Body of pancreas (tissue), 4 donors: ENCODE measurements around the gene C19orf33. TPM values are rescaled to one million over a fixed set of nuclear protein-coding genes. Genes with fewer than 3 reads are reported as not detected.
"Not testable (repeated sequence)": the region's sequence is repeated elsewhere in the genome, so short reads cannot be mapped to it uniquely, and the experiment has no call there.

Source experiments
- ATAC-seq: fragments of 150-250 bp; one replicate; pipeline ENCODE4 v1.9.1; 2016
- DNase-seq, 4 donors: peaks; one replicate each; pipeline ENCODE4 v3.0.0-alpha.2; 2019
- H3K27ac ChIP-seq, 4 donors: fragments of 200-600 bp; sonication (generic); 1 replicate in 3 of 4; 2 replicates in 1 of 4; pipeline versions ENCODE4 v1.5.1 to v1.6.1; 2016 to 2019; ENCODE audit warnings: mild to moderate bottlenecking in 1 of 4, mixed read lengths in 1 of 4, moderate library complexity in 1 of 4
- H3K27me3 ChIP-seq, 2 donors: fragments of 200-600 bp; sonication (generic); one replicate each; pipeline ENCODE4 v1.6.0; 2016; ENCODE audit warnings: mild to moderate bottlenecking in 1 of 2
- H3K36me3 ChIP-seq, 2 donors: fragments of 200-600 bp; sonication (generic); replicated peaks in 1 of 2; 2 replicates each; pipeline ENCODE4 v1.5.1; 2016; ENCODE audit warnings: low read depth in 2 of 2; ENCODE audit not compliant: insufficient read depth in 1 of 2
- H3K4me1 ChIP-seq: fragments of 200-600 bp; sonication (generic); one replicate; pipeline ENCODE4 v1.6.0; 2016
- H3K4me3 ChIP-seq, 2 donors: fragments of 200-600 bp; sonication (generic); 1 replicate in 1 of 2; 2 replicates in 1 of 2; pipeline ENCODE4 v1.5.1; 2016 to 2019
- H3K9me3 ChIP-seq, 3 donors: fragments of 200-600 bp; sonication (generic); 1 replicate in 2 of 3; 2 replicates in 1 of 3; pipeline ENCODE4 v1.5.1; 2016
- POLR2A ChIP-seq, 3 donors: fragments of 450-650 bp; IDR thresholded peaks; one replicate each; pipeline ENCODE4 v1.6.1; 2016; ENCODE audit warnings: antibody characterized with exemption in 3 of 3, mild to moderate bottlenecking in 2 of 3
- WGBS, 2 donors: methylation state at CpG; one replicate each; pipeline ENCODE4 v1.1.5; 2017; 5-methylcytosine and 5-hydroxymethylcytosine counted together
- intact Hi-C: fragments of 100-400 bp; cut with DNase I; formaldehyde crosslinking; loops from one replicate; pipeline ENCODE4 v1.15.1; 2023
- total RNA-seq, 2 donors: library from RNA; depleted of rRNA; stranded (reverse); fragments of >200 nt; gene quantifications; one replicate each; pipeline ENCODE4 v1.1.0, GENCODE V29; 2016
- TF ChIP-seq, protein P1 (sequence below), 7 experiments: fragments of 450-650 bp in 4 of 7; fragments of 200-600 bp in 3 of 7; sonication (generic) in 3 of 7; IDR thresholded peaks; one replicate each; pipeline ENCODE4 v1.5.1; 2016 to 2019; ENCODE audit warnings: antibody characterized with exemption in 7 of 7

Gene C19orf33
- total RNA-seq, 2 donors from 2014 or later: 2.6 TPM; not detected in 1

DNA sequence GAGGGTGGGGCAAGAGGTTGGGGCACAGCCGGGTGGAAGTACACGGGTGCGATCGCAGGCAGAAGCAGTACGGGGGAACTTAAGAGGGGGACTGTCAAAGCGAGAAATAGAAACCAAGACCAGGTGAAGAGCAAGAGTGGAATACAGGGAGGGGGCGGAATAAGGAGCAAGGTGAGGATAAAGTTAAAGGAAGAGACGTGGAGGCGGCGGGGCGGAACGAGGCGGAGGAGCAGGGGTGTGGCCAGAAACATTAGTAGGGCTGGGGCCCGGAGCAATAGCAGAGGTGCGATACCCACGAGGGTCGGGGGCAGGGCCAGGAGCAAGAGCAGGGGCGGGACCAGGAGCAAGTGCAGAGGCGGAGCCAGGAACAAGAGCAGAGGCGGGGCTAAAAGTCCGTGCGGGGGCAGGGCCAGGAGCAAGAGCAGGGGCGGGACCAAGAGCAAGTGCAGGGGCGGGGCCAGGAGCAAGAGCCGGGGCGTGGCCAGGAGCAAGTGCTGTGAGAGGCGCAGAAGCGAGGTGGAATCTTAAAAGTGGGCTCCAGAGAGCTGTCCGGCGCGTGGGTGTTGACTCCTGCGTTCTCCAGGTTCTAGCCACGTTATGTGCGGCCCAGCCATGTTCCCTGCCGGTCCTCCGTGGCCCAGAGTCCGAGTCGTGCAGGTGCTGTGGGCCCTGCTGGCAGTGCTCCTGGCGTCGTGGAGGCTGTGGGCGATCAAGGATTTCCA is 32.7 kb downstream of the C19orf33 start:
- Histone ChIP-seq H3K4me1 (peaks cover 11% of the 10 kb centered on the region), H3K27ac (peak overlapping the region; percentile 68 to 93 (median 90)), H3K36me3 (no peaks in the 10 kb centered on the region), H3K27me3 (no peaks in the 10 kb centered on the region), H3K9me3 (no peaks in the 10 kb centered on the region), H3K4me3 (peak overlapping the region; percentile 51 to 66)
- intact Hi-C loops: loop anchor here (5.0 kb wide), 1 partner anchor 36 kb away; the partner anchor contains the start of gene PSMD8
- DNase-seq: peak; percentile 97 to 99 (median 98)
- TF ChIP-seq, protein P1, sequence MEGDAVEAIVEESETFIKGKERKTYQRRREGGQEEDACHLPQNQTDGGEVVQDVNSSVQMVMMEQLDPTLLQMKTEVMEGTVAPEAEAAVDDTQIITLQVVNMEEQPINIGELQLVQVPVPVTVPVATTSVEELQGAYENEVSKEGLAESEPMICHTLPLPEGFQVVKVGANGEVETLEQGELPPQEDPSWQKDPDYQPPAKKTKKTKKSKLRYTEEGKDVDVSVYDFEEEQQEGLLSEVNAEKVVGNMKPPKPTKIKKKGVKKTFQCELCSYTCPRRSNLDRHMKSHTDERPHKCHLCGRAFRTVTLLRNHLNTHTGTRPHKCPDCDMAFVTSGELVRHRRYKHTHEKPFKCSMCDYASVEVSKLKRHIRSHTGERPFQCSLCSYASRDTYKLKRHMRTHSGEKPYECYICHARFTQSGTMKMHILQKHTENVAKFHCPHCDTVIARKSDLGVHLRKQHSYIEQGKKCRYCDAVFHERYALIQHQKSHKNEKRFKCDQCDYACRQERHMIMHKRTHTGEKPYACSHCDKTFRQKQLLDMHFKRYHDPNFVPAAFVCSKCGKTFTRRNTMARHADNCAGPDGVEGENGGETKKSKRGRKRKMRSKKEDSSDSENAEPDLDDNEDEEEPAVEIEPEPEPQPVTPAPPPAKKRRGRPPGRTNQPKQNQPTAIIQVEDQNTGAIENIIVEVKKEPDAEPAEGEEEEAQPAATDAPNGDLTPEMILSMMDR (IDR thresholded peaks at IDR 0.05): no peak
- peak in 1 of 3 donors; percentile 41 for TF ChIP-seq POLR2A (IDR thresholded peaks at IDR 0.05)
- WGBS, 2 donors: 1 to 2% methylated on average over 38 to 41 of the region's 41 CpGs
- ATAC-seq: peak; percentile 78

DNA sequence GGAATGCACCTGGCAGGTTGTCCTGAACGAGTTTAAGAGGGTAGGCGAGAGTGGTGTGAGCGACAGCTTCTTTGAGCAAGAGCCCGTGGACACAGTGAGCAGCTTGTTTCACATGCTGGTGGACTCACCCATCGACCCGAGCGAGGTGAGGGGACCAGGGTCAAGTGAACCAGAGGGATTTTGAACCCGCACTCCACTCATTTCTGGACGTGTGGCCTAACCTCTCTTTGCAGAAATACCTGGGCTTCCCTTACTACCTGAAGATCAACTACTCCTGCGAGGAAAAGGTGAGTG is 33.3 kb downstream of the C19orf33 start:
- intact Hi-C loops: loop anchor here (5.0 kb wide), 1 partner anchor 35 kb away; the partner anchor contains the start of gene PSMD8
- TF ChIP-seq POLR2A (IDR thresholded peaks at IDR 0.05): no peak
- TF ChIP-seq, protein P1 (IDR thresholded peaks at IDR 0.05): no peak
- 46 to 56% methylated on average over 7 to 10 of the region's 10 CpGs for WGBS, 2 donors
- Histone ChIP-seq H3K27ac (peak overlapping the region; percentile 68 to 93 (median 90)), H3K4me3 (no peak overlapping the region), H3K4me1 (peaks cover 11% of the 10 kb centered on the region), H3K27me3 (no peaks in the 10 kb centered on the region), H3K36me3 (no peaks in the 10 kb centered on the region), H3K9me3 (no peaks in the 10 kb centered on the region)
- ATAC-seq (no peak), DNase-seq (no peak)

DNA sequence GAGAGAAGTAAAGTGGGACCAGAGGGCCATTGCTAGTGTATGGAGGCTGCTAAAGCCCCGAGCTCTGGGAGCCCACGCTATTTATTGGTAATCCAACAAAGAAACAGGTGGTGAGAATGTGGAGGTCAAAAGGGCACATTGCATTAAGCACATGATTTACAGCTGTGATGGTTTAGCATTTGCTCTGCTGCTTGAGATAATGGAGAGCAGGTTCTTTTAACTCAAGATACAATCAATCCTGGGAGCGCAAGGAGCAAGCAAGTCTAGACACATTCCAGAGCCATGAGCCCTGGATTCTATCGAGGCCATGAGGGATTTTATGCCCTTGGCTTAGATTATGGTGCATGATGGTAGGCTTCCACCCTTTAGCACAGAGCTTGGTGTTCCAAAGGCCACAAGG is 35.0 kb downstream of the C19orf33 start:
- intact Hi-C loops: loop anchor here (5.0 kb wide), 1 partner anchor 33 kb away; the partner anchor contains the start of gene PSMD8
- not testable (repeated sequence) for ATAC-seq, H3K4me3 ChIP-seq, H3K36me3 ChIP-seq, H3K27ac ChIP-seq, H3K9me3 ChIP-seq, DNase-seq, H3K27me3 ChIP-seq
- peaks cover 11% of the 10 kb centered on the region for H3K4me1 ChIP-seq
- 48 to 74% methylated on average over 2 to 4 of the region's 4 CpGs for WGBS, 2 donors

DNA sequence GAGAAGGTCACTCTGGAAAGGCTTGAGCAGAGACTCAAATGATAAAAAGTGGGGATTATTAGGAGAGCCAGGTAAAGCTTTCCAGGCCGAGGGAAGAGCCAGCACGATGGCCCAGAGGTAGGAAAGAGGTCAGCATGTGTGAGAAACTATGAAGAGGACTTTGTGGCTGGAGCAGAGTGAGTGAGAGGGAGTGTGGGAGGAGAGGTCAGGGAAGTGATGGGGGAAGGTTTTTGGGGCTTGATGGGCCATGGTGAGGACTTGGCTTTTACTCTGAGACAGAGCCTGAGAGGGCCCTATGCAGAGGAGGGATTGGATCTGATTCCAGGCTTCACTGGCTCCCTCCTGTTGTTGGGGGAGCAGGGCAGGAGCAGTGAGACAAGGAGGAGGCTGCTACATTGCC is 36.9 kb downstream of the C19orf33 start:
- TF ChIP-seq, protein P1 (IDR thresholded peaks at IDR 0.05): no peak
- no peak for TF ChIP-seq POLR2A (IDR thresholded peaks at IDR 0.05)
- WGBS, 2 donors: 92 to 93% methylated on average over 2 of the region's 2 CpGs
- Histone ChIP-seq H3K27me3 (no peaks in the 10 kb centered on the region), H3K9me3 (no peaks in the 10 kb centered on the region), H3K4me3 (no peak overlapping the region), H3K4me1 (peaks cover 11% of the 10 kb centered on the region), H3K27ac (no peak overlapping the region), H3K36me3 (no peaks in the 10 kb centered on the region)
- DNase-seq: no peak
- intact Hi-C loops: no loop called here
- no peak for ATAC-seq

DNA sequence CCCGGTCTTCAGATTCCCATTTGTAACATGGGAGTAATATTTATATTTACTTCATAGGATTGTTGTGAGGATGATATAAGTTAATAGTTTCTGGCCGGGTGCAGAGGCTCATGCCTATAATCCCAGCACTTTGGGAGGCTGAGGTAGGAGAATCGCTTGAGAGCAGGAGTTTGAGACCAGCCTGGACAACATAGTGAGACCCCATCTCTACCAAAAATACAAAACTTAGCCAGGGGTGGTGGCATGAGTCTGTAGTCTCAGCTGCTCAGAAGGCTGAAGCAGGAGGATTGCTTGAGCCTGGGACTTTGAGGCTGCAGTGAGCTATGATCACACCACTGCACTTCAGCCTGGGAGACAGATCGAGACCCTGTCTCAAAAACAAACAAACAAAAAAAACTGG is 42.8 kb downstream of the C19orf33 start:
- intact Hi-C loops: no loop called here
- H3K36me3 ChIP-seq: no peaks in the 10 kb centered on the region
- no peak overlapping the region for H3K4me3 ChIP-seq
- H3K27ac ChIP-seq: no peak overlapping the region
- WGBS, 2 donors: 78% methylated on average over 4 of the region's 4 CpGs
- no peaks in the 10 kb centered on the region for H3K4me1 ChIP-seq
- no peaks in the 10 kb centered on the region for H3K9me3 ChIP-seq
- no peaks in the 10 kb centered on the region for H3K27me3 ChIP-seq
- DNase-seq (no peak), ATAC-seq (no peak)
- TF ChIP-seq, protein P1 (IDR thresholded peaks at IDR 0.05): no peak
- TF ChIP-seq POLR2A (IDR thresholded peaks at IDR 0.05): no peak
